GM23248 (cell line): ENCODE results near the gene BET1. TPM values are rescaled to one million over a fixed set of nuclear protein-coding genes. Genes with fewer than 3 reads are reported as not detected.

Source experiments
- DNase-seq: peaks from one replicate; pipeline ENCODE4 v3.0.0-alpha.2; 2015
- H2AFZ ChIP-seq: fragments of 200-600 bp; sonication (generic); 2 replicates; pipeline ENCODE4 v1.6.1; 2016; ENCODE audit warnings: antibody characterized with exemption
- H3F3A ChIP-seq: fragments of 200-600 bp; sonication (generic); 2 replicates; pipeline ENCODE4 v1.6.1; 2016; ENCODE audit warnings: mild to moderate bottlenecking, antibody characterized with exemption, mixed run types; ENCODE audit not compliant: insufficient read depth
- H3K27ac ChIP-seq: fragments of 200-600 bp; sonication (generic); 2 replicates; pipeline ENCODE4 v1.5.1; 2016; ENCODE audit warnings: mild to moderate bottlenecking
- H3K27me3 ChIP-seq: fragments of 200-600 bp; sonication (generic); replicated peaks from 2 replicates; pipeline ENCODE4 v1.6.1; 2016; ENCODE audit warnings: mild to moderate bottlenecking; ENCODE audit not compliant: insufficient read depth
- H3K36me3 ChIP-seq: fragments of 200-600 bp; sonication (generic); 2 replicates; pipeline ENCODE4 v1.6.1; 2016; ENCODE audit warnings: low read depth, mild to moderate bottlenecking
- H3K4me1 ChIP-seq: fragments of 200-600 bp; sonication (generic); 2 replicates; pipeline ENCODE4 v1.6.1; 2016; ENCODE audit warnings: mild to moderate bottlenecking; ENCODE audit not compliant: insufficient read depth
- H3K4me2 ChIP-seq: fragments of 200-600 bp; sonication (generic); one replicate; pipeline ENCODE4 v1.6.1; 2016; ENCODE audit warnings: mild to moderate bottlenecking; ENCODE audit not compliant: unreplicated experiment
- H3K4me3 ChIP-seq: fragments of 200-600 bp; sonication (generic); 2 replicates; pipeline ENCODE4 v1.5.1; 2016; ENCODE audit warnings: mild to moderate bottlenecking
- H3K79me2 ChIP-seq: fragments of 200-600 bp; sonication (generic); 2 replicates; pipeline ENCODE4 v1.6.1; 2016; ENCODE audit warnings: mild to moderate bottlenecking; ENCODE audit not compliant: insufficient read depth
- H3K9ac ChIP-seq: fragments of 200-600 bp; sonication (generic); 2 replicates; pipeline ENCODE4 v1.6.1; 2016; ENCODE audit warnings: mild to moderate bottlenecking
- H3K9me2 ChIP-seq: fragments of 200-600 bp; sonication (generic); 2 replicates; pipeline ENCODE4 v1.6.1; 2016; ENCODE audit warnings: mixed run types, mild to moderate bottlenecking, moderate library complexity; ENCODE audit not compliant: insufficient read depth
- H3K9me3 ChIP-seq: fragments of 200-600 bp; sonication (generic); one replicate; pipeline ENCODE4 v1.6.1; 2017; ENCODE audit warnings: low read depth
- H4K20me1 ChIP-seq: fragments of 200-600 bp; sonication (generic); 2 replicates; pipeline ENCODE4 v1.6.0; 2016; ENCODE audit not compliant: insufficient read depth
- EZH2 ChIP-seq: fragments of 200-600 bp; sonication (generic); IDR thresholded peaks from 2 replicates; pipeline ENCODE4 v1.6.1; 2018; ENCODE audit warnings: antibody characterized with exemption, mild to moderate bottlenecking; ENCODE audit not compliant: insufficient read depth, poor library complexity, severe bottlenecking
- EZH2phosphoT487 ChIP-seq: fragments of 200-600 bp; sonication (generic); IDR thresholded peaks from 2 replicates; pipeline ENCODE4 v1.6.1; 2018; ENCODE audit warnings: antibody characterized with exemption, moderate library complexity, mild to moderate bottlenecking, low read depth; ENCODE audit not compliant: insufficient read depth
- WGBS, 2 experiments: methylation state at CpG; one replicate each; pipeline ENCODE4 v1.1.6; 2015 to 2017; ENCODE audit warnings: low lambda C conversion rate in 2 of 2, low coverage in 1 of 2; ENCODE audit errors: missing lambda C conversion rate in 2 of 2; 5-methylcytosine and 5-hydroxymethylcytosine counted together
- in situ Hi-C: fragments of 300-500 bp; cut with MboI; formaldehyde crosslinking; loops from 2 replicates; pipeline ENCODE4 v1.15.0; 2020
- polyA plus RNA-seq: library from polyadenylated mRNA; unstranded; fragments of >200 nt; fragmentation: Nextera tagmentation; extraction: Ambion mirVana; gene quantifications from 2 replicates; pipeline ENCODE4 v1.2.1, GENCODE V29; 2016
- total RNA-seq: library from RNA; depleted of rRNA; stranded (reverse); fragments of >200 nt; shearing (Covaris generic); gene quantifications from 2 replicates; pipeline ENCODE4 v1.2.3, GENCODE V29; 2014; rRNA removed

Gene BET1
- 51.5 and 55.9 TPM in 2 replicates for total RNA-seq
- polyA plus RNA-seq = 73.7 and 78.6 TPM in 2 replicates

- Histone ChIP-seq H3K4me2 (peak within 1 kb of the TSS; percentile 98), H3K9me2 (no peaks in the 10 kb centered on the region), H3K4me3 (peak within 1 kb of the TSS; percentile 98), H4K20me1 (no peaks in the 10 kb centered on the region), H3K27me3 (no peaks in the 10 kb centered on the region), H3K36me3 (no peaks in the 10 kb centered on the region), H3K79me2 (peaks cover 48% of the 10 kb centered on the region), H3K27ac (peak within 1 kb of the TSS; percentile 91), H2AFZ (peak within 1 kb of the TSS; percentile 100), H3K9ac (peak within 1 kb of the TSS; percentile 99), H3K4me1 (peaks cover 29% of the 10 kb centered on the region), H3K9me3 (no peaks in the 10 kb centered on the region), H3F3A (peaks cover 15% of the 10 kb centered on the region; the same call in 1 of the 2 replicates)
- TF ChIP-seq EZH2 (no peak), EZH2phosphoT487 (no peak)
- WGBS, 2 experiments = 1% methylated on average over 47 of the region's 47 CpGs
- in situ Hi-C loops = no loop called here
- DNase-seq = peak; percentile 98
Observed at GRCh38 chr7:94004024-94004951, at the start of gene BET1. Gene BET1, minus strand, starts transcription at chr7:94004355. Its CDS starts 139 bp downstream, at chr7:94004216.

GRCh38 chr7:94053532-94053931, 49.4 kb upstream of the BET1 start:
- Histone ChIP-seq H2AFZ (peak overlapping the region; percentile 54; the same call in 1 of the 2 replicates), H3F3A (peaks cover 19% of the 10 kb centered on the region), H3K4me3 (no peak overlapping the region), H3K36me3 (no peaks in the 10 kb centered on the region), H3K4me1 (peaks cover 4% of the 10 kb centered on the region; the same call in 1 of the 2 replicates), H4K20me1 (no peaks in the 10 kb centered on the region), H3K9me3 (no peaks in the 10 kb centered on the region), H3K27ac (no peak overlapping the region), H3K9me2 (no peaks in the 10 kb centered on the region), H3K9ac (no peak overlapping the region), H3K27me3 (no peaks in the 10 kb centered on the region), H3K79me2 (no peaks in the 10 kb centered on the region), H3K4me2 (no peak overlapping the region)
- 95 to 98% methylated on average over 2 of the region's 2 CpGs for WGBS, 2 experiments
- no peak for DNase-seq
- TF ChIP-seq EZH2 = no peak
- no peak for TF ChIP-seq EZH2phosphoT487
- in situ Hi-C loops = no loop called here

GRCh38 chr7:94052398-94053180, 48.4 kb upstream of the BET1 start:
- Histone ChIP-seq H3K79me2 (no peaks in the 10 kb centered on the region), H3K9me3 (no peaks in the 10 kb centered on the region), H3K36me3 (no peaks in the 10 kb centered on the region), H4K20me1 (no peaks in the 10 kb centered on the region), H3K9ac (no peak overlapping the region), H3F3A (peaks cover 19% of the 10 kb centered on the region), H3K4me3 (no peak overlapping the region), H3K9me2 (no peaks in the 10 kb centered on the region), H3K4me1 (peaks cover 4% of the 10 kb centered on the region; the same call in 1 of the 2 replicates), H3K27ac (no peak overlapping the region), H3K27me3 (no peaks in the 10 kb centered on the region), H2AFZ (peak overlapping the region; percentile 54), H3K4me2 (peak overlapping the region; percentile 9)
- DNase-seq = peak; percentile 20
- WGBS, 2 experiments = 52 to 54% methylated on average over 5 of the region's 5 CpGs
- TF ChIP-seq EZH2 (no peak), EZH2phosphoT487 (no peak)
- in situ Hi-C loops = no loop called here

- Histone ChIP-seq H3K79me2 (no peaks in the 10 kb centered on the region), H3K4me2 (no peak overlapping the region), H3K4me1 (no peaks in the 10 kb centered on the region), H3K9me2 (no peaks in the 10 kb centered on the region), H3K27me3 (no peaks in the 10 kb centered on the region), H3K36me3 (no peaks in the 10 kb centered on the region), H3K9me3 (no peaks in the 10 kb centered on the region), H3K27ac (no peak overlapping the region), H3K4me3 (no peak overlapping the region), H3F3A (no peaks in the 10 kb centered on the region), H2AFZ (no peak overlapping the region), H3K9ac (no peak overlapping the region), H4K20me1 (no peaks in the 10 kb centered on the region)
- DNase-seq = no peak
- in situ Hi-C loops = no loop called here
- WGBS, 2 experiments = 94 to 95% methylated on average over 4 of the region's 4 CpGs
- TF ChIP-seq EZH2 = no peak
- TF ChIP-seq EZH2phosphoT487 = no peak
Observed at GRCh38 chr7:94050046-94050445, 45.9 kb upstream of the BET1 start.
